Measurements from ENCODE around the gene MRPS12. TPM values are rescaled to one million over a fixed set of nuclear protein-coding genes. Genes with fewer than 3 reads are reported as not detected.

The MRPS12 gene
- total RNA-seq, 6 experiments from 2014 or later = 58.3 to 75.0 (median 62.2) TPM

GRCh38 chr19:38891771-38892170, 39.0 kb upstream of the MRPS12 start:
- no peak for TF ChIP-seq CTCF (IDR thresholded peaks at IDR 0.05)
- H3K9me3 Mint-ChIP-seq = no peaks in the 10 kb centered on the region
- no peaks in the 10 kb centered on the region for H3K27me3 Mint-ChIP-seq (ENCODE audit: insufficient read depth)
- DNase-seq = no peak
- H3K27ac Mint-ChIP-seq = no peak overlapping the region
- H3K4me1 Mint-ChIP-seq (ENCODE audit: low read depth) = no peaks in the 10 kb centered on the region
- H3K36me3 Mint-ChIP-seq (ENCODE audit: low read depth) = no peaks in the 10 kb centered on the region
- H3K4me3 Mint-ChIP-seq = no peak overlapping the region

GRCh38 chr19:38892841-38893240, 37.9 kb upstream of the MRPS12 start:
- Mint-ChIP-seq H3K36me3 (ENCODE audit: low read depth) (no peaks in the 10 kb centered on the region), H3K4me3 (no peak overlapping the region), H3K27ac (no peak overlapping the region), H3K4me1 (ENCODE audit: low read depth) (peaks cover 4% of the 10 kb centered on the region), H3K27me3 (ENCODE audit: insufficient read depth) (no peaks in the 10 kb centered on the region), H3K9me3 (no peaks in the 10 kb centered on the region)
- TF ChIP-seq CTCF (IDR thresholded peaks at IDR 0.05) = no peak
- no peak for DNase-seq

GRCh38 chr19:38893341-38893771, 37.4 kb upstream of the MRPS12 start:
- no peak overlapping the region for H3K27ac Mint-ChIP-seq
- H3K4me1 Mint-ChIP-seq (ENCODE audit: low read depth) = peaks cover 9% of the 10 kb centered on the region
- no peak overlapping the region for H3K4me3 Mint-ChIP-seq
- no peaks in the 10 kb centered on the region for H3K9me3 Mint-ChIP-seq
- no peak for TF ChIP-seq CTCF (IDR thresholded peaks at IDR 0.05)
- H3K27me3 Mint-ChIP-seq (ENCODE audit: insufficient read depth) = peaks cover under 1% of the 10 kb centered on the region; the same call in 1 of the 2 replicates
- DNase-seq = no peak
- H3K36me3 Mint-ChIP-seq (ENCODE audit: low read depth) = no peaks in the 10 kb centered on the region

- H3K9me3 Mint-ChIP-seq = no peaks in the 10 kb centered on the region
- no peak for DNase-seq
- no peak overlapping the region for H3K4me3 Mint-ChIP-seq
- no peaks in the 10 kb centered on the region for H3K36me3 Mint-ChIP-seq (ENCODE audit: low read depth)
- H3K27me3 Mint-ChIP-seq (ENCODE audit: insufficient read depth) = peaks cover 6% of the 10 kb centered on the region
- TF ChIP-seq CTCF (IDR thresholded peaks at IDR 0.05) = no peak
- peaks cover 17% of the 10 kb centered on the region for H3K4me1 Mint-ChIP-seq (ENCODE audit: low read depth)
- no peak overlapping the region for H3K27ac Mint-ChIP-seq
These were observed 35.8 kb upstream of the MRPS12 start for GRCh38 chr19:38894968-38895367.

GRCh38 chr19:38898788-38899446, 31.8 kb upstream of the MRPS12 start:
- peak overlapping the region; percentile 93 for H3K4me3 Mint-ChIP-seq
- no peak for TF ChIP-seq CTCF (IDR thresholded peaks at IDR 0.05)
- no peaks in the 10 kb centered on the region for H3K36me3 Mint-ChIP-seq (ENCODE audit: low read depth)
- peaks cover 27% of the 10 kb centered on the region for H3K4me1 Mint-ChIP-seq (ENCODE audit: low read depth)
- peak overlapping the region; percentile 90 for H3K27ac Mint-ChIP-seq
- peak; percentile 14 for DNase-seq
- H3K27me3 Mint-ChIP-seq (ENCODE audit: insufficient read depth) = peaks cover 6% of the 10 kb centered on the region
- H3K9me3 Mint-ChIP-seq = no peaks in the 10 kb centered on the region

Data from HFFc6 (cell line).